Loucy (cell line): ENCODE measurements around the gene OTUD5.

ENCODE experiments used
- H2AFZ ChIP-seq: fragments of 200-600 bp; sonication (generic); 2 replicates; pipeline ENCODE4 v1.6.0; 2016; ENCODE audit warnings: antibody characterized with exemption, mild to moderate bottlenecking, low read length, moderate library complexity
- H3F3A ChIP-seq: fragments of 200-600 bp; 2 replicates; pipeline ENCODE4 v1.6.0; 2016; ENCODE audit warnings: antibody characterized with exemption, low read depth, mild to moderate bottlenecking
- H3K27me3 ChIP-seq: fragments of 200-600 bp; sonication (generic); 2 replicates; pipeline ENCODE4 v1.6.1; 2014; ENCODE audit warnings: low read length, mild to moderate bottlenecking; ENCODE audit not compliant: insufficient read depth, poor library complexity, severe bottlenecking
- H3K36me3 ChIP-seq: fragments of 200-600 bp; sonication (generic); 2 replicates; pipeline ENCODE4 v1.6.1; 2016; ENCODE audit warnings: low read length; ENCODE audit not compliant: insufficient read depth
- H3K4me1 ChIP-seq: fragments of 200-600 bp; sonication (generic); 2 replicates; pipeline ENCODE4 v1.5.1; 2014; ENCODE audit warnings: low read length, mild to moderate bottlenecking; ENCODE audit not compliant: insufficient read depth, poor library complexity, severe bottlenecking
- H3K4me2 ChIP-seq: fragments of 200-600 bp; sonication (generic); 2 replicates; pipeline ENCODE4 v1.6.0; 2014; ENCODE audit warnings: antibody characterized with exemption, low read length, low read depth, mild to moderate bottlenecking; ENCODE audit not compliant: poor library complexity, severe bottlenecking
- H3K4me3 ChIP-seq: fragments of 200-600 bp; sonication (generic); 2 replicates; pipeline ENCODE4 v1.5.1; 2014; ENCODE audit warnings: low read length, mild to moderate bottlenecking, mixed read lengths; ENCODE audit not compliant: poor library complexity, severe bottlenecking
- H3K79me2 ChIP-seq: fragments of 200-600 bp; sonication (generic); 2 replicates; pipeline ENCODE4 v1.6.1; 2014; ENCODE audit warnings: low read length; ENCODE audit not compliant: insufficient read depth
- H3K9ac ChIP-seq: fragments of 200-600 bp; sonication (generic); 2 replicates; pipeline ENCODE4 v1.6.0; 2014; ENCODE audit warnings: mild to moderate bottlenecking, low read depth, low read length, moderate library complexity; ENCODE audit not compliant: poor library complexity, severe bottlenecking
- H3K9me2 ChIP-seq: fragments of 200-600 bp; sonication (generic); replicated peaks from 2 replicates; pipeline ENCODE4 v1.6.1; 2016; ENCODE audit warnings: low read depth, low read length, mixed read lengths
- H3K9me3 ChIP-seq: fragments of 200-600 bp; sonication (generic); 2 replicates; pipeline ENCODE4 v1.6.1; 2014; ENCODE audit warnings: mild to moderate bottlenecking, antibody characterized with exemption, low read length, low read depth; ENCODE audit not compliant: insufficient read depth
- H4K20me1 ChIP-seq: fragments of 200-600 bp; sonication (generic); 2 replicates; pipeline ENCODE4 v1.6.0; 2014; ENCODE audit warnings: antibody characterized with exemption, low read length, mild to moderate bottlenecking; ENCODE audit not compliant: insufficient read depth, poor library complexity, severe bottlenecking
- EZH2phosphoT487 ChIP-seq: fragments of 200-600 bp; IDR thresholded peaks from 2 replicates; pipeline ENCODE4 v1.6.1; 2018; ENCODE audit warnings: antibody characterized with exemption, mild to moderate bottlenecking, moderate library complexity, borderline replicate concordance
- TF ChIP-seq, protein P1 (sequence below): fragments of 200-600 bp; sonication (generic); conservative IDR thresholded peaks from 2 replicates; pipeline ENCODE4 v1.5.1; 2014; ENCODE audit warnings: mild to moderate bottlenecking, antibody characterized with exemption, low read length

OTUD5 gene

GRCh38 chrX:48968377-48968776, 11.0 kb upstream of the OTUD5 start:
- no peaks in the 10 kb centered on the region for H4K20me1 ChIP-seq
- no peaks in the 10 kb centered on the region for H3F3A ChIP-seq
- H3K27me3 ChIP-seq = no peaks in the 10 kb centered on the region
- no peak overlapping the region for H3K4me3 ChIP-seq
- H3K9me2 ChIP-seq = no peaks in the 10 kb centered on the region
- H3K4me2 ChIP-seq = no peak overlapping the region
- H2AFZ ChIP-seq = no peak overlapping the region
- H3K79me2 ChIP-seq = no peaks in the 10 kb centered on the region
- H3K4me1 ChIP-seq = no peaks in the 10 kb centered on the region
- TF ChIP-seq EZH2phosphoT487 = no peak
- TF ChIP-seq, protein P1, sequence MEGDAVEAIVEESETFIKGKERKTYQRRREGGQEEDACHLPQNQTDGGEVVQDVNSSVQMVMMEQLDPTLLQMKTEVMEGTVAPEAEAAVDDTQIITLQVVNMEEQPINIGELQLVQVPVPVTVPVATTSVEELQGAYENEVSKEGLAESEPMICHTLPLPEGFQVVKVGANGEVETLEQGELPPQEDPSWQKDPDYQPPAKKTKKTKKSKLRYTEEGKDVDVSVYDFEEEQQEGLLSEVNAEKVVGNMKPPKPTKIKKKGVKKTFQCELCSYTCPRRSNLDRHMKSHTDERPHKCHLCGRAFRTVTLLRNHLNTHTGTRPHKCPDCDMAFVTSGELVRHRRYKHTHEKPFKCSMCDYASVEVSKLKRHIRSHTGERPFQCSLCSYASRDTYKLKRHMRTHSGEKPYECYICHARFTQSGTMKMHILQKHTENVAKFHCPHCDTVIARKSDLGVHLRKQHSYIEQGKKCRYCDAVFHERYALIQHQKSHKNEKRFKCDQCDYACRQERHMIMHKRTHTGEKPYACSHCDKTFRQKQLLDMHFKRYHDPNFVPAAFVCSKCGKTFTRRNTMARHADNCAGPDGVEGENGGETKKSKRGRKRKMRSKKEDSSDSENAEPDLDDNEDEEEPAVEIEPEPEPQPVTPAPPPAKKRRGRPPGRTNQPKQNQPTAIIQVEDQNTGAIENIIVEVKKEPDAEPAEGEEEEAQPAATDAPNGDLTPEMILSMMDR = no peak
- no peaks in the 10 kb centered on the region for H3K36me3 ChIP-seq
- H3K9ac ChIP-seq = no peak overlapping the region
- H3K9me3 ChIP-seq = no peaks in the 10 kb centered on the region

GRCh38 chrX:48966796-48967579, 9.6 kb upstream of the OTUD5 start:
- no peaks in the 10 kb centered on the region for H3K27me3 ChIP-seq
- TF ChIP-seq, protein P1 = no peak
- no peak for TF ChIP-seq EZH2phosphoT487
- no peaks in the 10 kb centered on the region for H3K4me1 ChIP-seq
- no peak overlapping the region for H3K4me2 ChIP-seq
- no peak overlapping the region for H3K4me3 ChIP-seq
- no peaks in the 10 kb centered on the region for H3K36me3 ChIP-seq
- H3K9me2 ChIP-seq = no peaks in the 10 kb centered on the region
- no peak overlapping the region for H2AFZ ChIP-seq
- H3F3A ChIP-seq = no peaks in the 10 kb centered on the region
- no peak overlapping the region for H3K9ac ChIP-seq
- no peaks in the 10 kb centered on the region for H4K20me1 ChIP-seq
- H3K79me2 ChIP-seq = no peaks in the 10 kb centered on the region
- H3K9me3 ChIP-seq = no peaks in the 10 kb centered on the region

DNA sequence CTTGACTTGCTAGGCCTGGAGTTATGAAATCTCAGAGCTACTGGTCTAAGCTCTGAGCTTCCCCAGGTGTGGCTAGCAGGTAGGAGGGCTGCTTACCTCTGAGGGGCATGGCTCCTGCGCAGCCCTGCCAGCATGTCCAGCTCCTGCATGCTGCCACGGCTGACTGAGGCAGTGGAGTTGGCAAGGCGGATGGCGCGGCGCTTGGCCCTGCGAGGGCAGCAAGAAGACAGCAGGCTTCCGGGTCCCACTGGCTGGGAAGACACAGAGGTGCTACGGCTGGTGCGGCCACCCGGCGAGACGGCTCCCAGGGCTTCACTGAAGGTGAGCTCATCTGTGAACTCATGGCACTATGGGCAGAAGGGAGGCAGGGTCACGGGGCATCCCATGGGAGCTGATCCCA, 8.6 kb upstream of the OTUD5 start:
- Histone ChIP-seq H2AFZ (no peak overlapping the region), H3K27me3 (no peaks in the 10 kb centered on the region), H3K36me3 (no peaks in the 10 kb centered on the region), H3K4me1 (no peaks in the 10 kb centered on the region), H4K20me1 (no peaks in the 10 kb centered on the region), H3K9me2 (no peaks in the 10 kb centered on the region), H3K9me3 (no peaks in the 10 kb centered on the region), H3F3A (no peaks in the 10 kb centered on the region), H3K79me2 (no peaks in the 10 kb centered on the region), H3K4me3 (no peak overlapping the region), H3K9ac (no peak overlapping the region), H3K4me2 (no peak overlapping the region)
- TF ChIP-seq, protein P1 = no peak
- TF ChIP-seq EZH2phosphoT487 = no peak
